Measurements from ENCODE around the gene SDE2. TPM values are rescaled to one million over a fixed set of nuclear protein-coding genes. Genes with fewer than 3 reads are reported as not detected.
"Not testable (repeated sequence)": the region's sequence is repeated elsewhere in the genome, so short reads cannot be mapped to it uniquely, and the experiment has no call there.

SDE2 gene
- polyA plus RNA-seq, 1 donor from 2014 or later: 18.6 TPM

- H3F3A ChIP-seq (ENCODE audit: insufficient read depth, low read length, poor library complexity, severe bottlenecking): no peaks in the 10 kb centered on the region
- H3K4me2 ChIP-seq (ENCODE audit: low read length): no peak overlapping the region
- H3K27me3 ChIP-seq (ENCODE audit: insufficient read depth, low read depth, low read length): no peaks in the 10 kb centered on the region
- no peaks in the 10 kb centered on the region for H3K36me3 ChIP-seq (ENCODE audit: insufficient read depth, low read length)
- no peaks in the 10 kb centered on the region for H3K9me3 ChIP-seq (ENCODE audit: low read length)
- no peaks in the 10 kb centered on the region for H3K79me2 ChIP-seq (replicated peaks; ENCODE audit: insufficient read depth, low read length)
- TF ChIP-seq POLR2AphosphoS5 (IDR thresholded peaks at IDR 0.05) (no peak), REST (IDR thresholded peaks at IDR 0.05; ENCODE audit: borderline replicate concordance) (no peak), TAF1 (IDR thresholded peaks at IDR 0.05; ENCODE audit: low read depth) (no peak), CTCF (IDR thresholded peaks at IDR 0.05; ENCODE audit: poor library complexity, severe bottlenecking) (no peak), EZH2 (IDR thresholded peaks at IDR 0.05; ENCODE audit: borderline replicate concordance, insufficient read depth, low read length, poor library complexity, severe bottlenecking) (no peak), SMC3 (conservative IDR thresholded peaks at IDR 0.05; ENCODE audit: poor library complexity) (no peak), MXI1 (conservative IDR thresholded peaks at IDR 0.05; ENCODE audit: poor library complexity, severe bottlenecking) (no peak), EP300 (conservative IDR thresholded peaks at IDR 0.05; ENCODE audit: poor library complexity, severe bottlenecking) (no peak), RAD21 (conservative IDR thresholded peaks at IDR 0.05) (no peak)
- no peak overlapping the region for H2AFZ ChIP-seq (ENCODE audit: low read depth, low read length)
- H3K27ac ChIP-seq (ENCODE audit: low read length): no peak overlapping the region
- H4K20me1 ChIP-seq (ENCODE audit: insufficient read depth): no peaks in the 10 kb centered on the region
- H3K9ac ChIP-seq (ENCODE audit: low read length): no peak overlapping the region
- no peak overlapping the region for H3K4me3 ChIP-seq (ENCODE audit: low read length)
- no peaks in the 10 kb centered on the region for H3K9me2 ChIP-seq (ENCODE audit: insufficient read depth, low read length)
Observed at GRCh38 chr1:225972344-225973152, 26.6 kb downstream of the SDE2 start.

- not testable (repeated sequence) for H3K27ac ChIP-seq (ENCODE audit: low read length); H4K20me1 ChIP-seq (ENCODE audit: insufficient read depth); H3K36me3 ChIP-seq (ENCODE audit: insufficient read depth, low read length); H3K9me3 ChIP-seq (ENCODE audit: low read length); H3K9me2 ChIP-seq (ENCODE audit: insufficient read depth, low read length); H3F3A ChIP-seq (ENCODE audit: insufficient read depth, low read length, poor library complexity, severe bottlenecking); H3K9ac ChIP-seq (ENCODE audit: low read length); H2AFZ ChIP-seq (ENCODE audit: low read depth, low read length); H3K4me2 ChIP-seq (ENCODE audit: low read length); H3K4me3 ChIP-seq (ENCODE audit: low read length); H3K27me3 ChIP-seq (ENCODE audit: insufficient read depth, low read depth, low read length); H3K79me2 ChIP-seq (replicated peaks; ENCODE audit: insufficient read depth, low read length)
Observed at GRCh38 chr1:225970592-225971157, 28.5 kb downstream of the SDE2 start.

GRCh38 chr1:225969751-225970150 is 29.4 kb downstream of the SDE2 start:
- not testable (repeated sequence) for H3K79me2 ChIP-seq (replicated peaks; ENCODE audit: insufficient read depth, low read length); H2AFZ ChIP-seq (ENCODE audit: low read depth, low read length); H3K9me2 ChIP-seq (ENCODE audit: insufficient read depth, low read length); H3K9me3 ChIP-seq (ENCODE audit: low read length); H4K20me1 ChIP-seq (ENCODE audit: insufficient read depth); H3K9ac ChIP-seq (ENCODE audit: low read length); H3K27me3 ChIP-seq (ENCODE audit: insufficient read depth, low read depth, low read length); H3K4me3 ChIP-seq (ENCODE audit: low read length); H3F3A ChIP-seq (ENCODE audit: insufficient read depth, low read length, poor library complexity, severe bottlenecking); H3K4me2 ChIP-seq (ENCODE audit: low read length); H3K27ac ChIP-seq (ENCODE audit: low read length); H3K36me3 ChIP-seq (ENCODE audit: insufficient read depth, low read length)
